IMR-90 (cell line): ENCODE results near the gene ZNF485. TPM values are rescaled to one million over a fixed set of nuclear protein-coding genes. Genes with fewer than 3 reads are reported as not detected.
A peak's percentile ranks its signal among the peaks of the same experiment; 100 is the strongest.

ENCODE experiments used
- ATAC-seq: fragments of 200-7000 bp; cut with Tn5 transposase; 2 replicates; pipeline ENCODE4 v1.9.1; 2020; ENCODE audit warnings: low read depth, mild to moderate bottlenecking, moderate library complexity
- BruUV-seq: library from RNA; stranded (reverse); fragments of 400-500 nt; replicated peaks from 2 replicates; lab custom pipeline; 2021; lab: Mats Ljungman, UMichigan
- CTCF ChIA-PET: fragments of 300-600 bp; formaldehyde crosslinking; extraction: SDS; loops from one replicate; lab custom pipeline; 2021; ENCODE audit warnings: antibody characterized with exemption; lab: Yijun Ruan, JAX
- POLR2A ChIA-PET: fragments of 300-600 bp; sonication (Branson Sonifier 250); formaldehyde crosslinking; loops from one replicate; lab custom pipeline; 2022; ENCODE audit warnings: antibody characterized with exemption; ENCODE audit not compliant: unreplicated experiment; lab: Charles Lee
- DNase-seq: peaks from one replicate; pipeline ENCODE4 v3.0.0; 2013
- H2AFZ ChIP-seq: replicated peaks from 2 replicates; pipeline ENCODE3; 2013; ENCODE audit warnings: low read length, mild to moderate bottlenecking; ENCODE audit not compliant: poor library complexity
- H2AK5ac ChIP-seq: 2 replicates; pipeline ENCODE4 v1.6.1; 2013; ENCODE audit warnings: low read depth, low read length, inconsistent platforms
- H2AK9ac ChIP-seq: replicated peaks from 2 replicates; pipeline ENCODE3; 2013; ENCODE audit warnings: mild to moderate bottlenecking, low read depth, low read length, moderate library complexity; ENCODE audit not compliant: poor library complexity
- H2BK120ac ChIP-seq: 2 replicates; pipeline ENCODE4 v1.6.1; 2013; ENCODE audit warnings: low read depth, low read length, inconsistent platforms
- H2BK15ac ChIP-seq: 3 replicates; pipeline ENCODE4 v1.6.1; 2013; ENCODE audit warnings: low read depth, low read length, inconsistent platforms
- H2BK20ac ChIP-seq: 2 replicates; pipeline ENCODE4 v1.6.1; 2013; ENCODE audit warnings: low read depth, mild to moderate bottlenecking, inconsistent platforms, low read length, moderate library complexity
- H2BK5ac ChIP-seq: 2 replicates; pipeline ENCODE4 v1.6.1; 2013; ENCODE audit warnings: mild to moderate bottlenecking, low read depth, low read length, inconsistent platforms; ENCODE audit not compliant: poor library complexity, severe bottlenecking
- H3K14ac ChIP-seq: replicated peaks from 2 replicates; pipeline ENCODE4 v1.6.1; 2013; ENCODE audit warnings: low read depth, low read length, inconsistent platforms
- H3K18ac ChIP-seq: 2 replicates; pipeline ENCODE4 v1.6.1; 2013; ENCODE audit warnings: low read depth, low read length, control low read depth
- H3K23ac ChIP-seq: 2 replicates; pipeline ENCODE4 v1.6.1; 2013; ENCODE audit warnings: low read depth, low read length, inconsistent platforms
- H3K27ac ChIP-seq: 2 replicates; pipeline ENCODE4 v1.5.1; 2013; ENCODE audit warnings: mild to moderate bottlenecking, control low read depth, low read length; ENCODE audit not compliant: insufficient read depth
- H3K27me3 ChIP-seq: 2 replicates; pipeline ENCODE4 v1.6.1; 2013; ENCODE audit warnings: low read length; ENCODE audit not compliant: control insufficient read depth, insufficient read depth
- H3K36me3 ChIP-seq: 2 replicates; pipeline ENCODE4 v1.6.1; 2013; ENCODE audit warnings: low read length, mixed read lengths; ENCODE audit not compliant: control insufficient read depth, insufficient read depth
- H3K4ac ChIP-seq: 2 replicates; pipeline ENCODE4 v1.6.1; 2013; ENCODE audit warnings: low read depth, low read length, inconsistent platforms
- H3K4me1 ChIP-seq: 2 replicates; pipeline ENCODE4 v1.6.1; 2013; ENCODE audit warnings: low read length, mixed read lengths; ENCODE audit not compliant: control insufficient read depth, insufficient read depth
- H3K4me2 ChIP-seq: 2 replicates; pipeline ENCODE4 v1.6.1; 2013; ENCODE audit warnings: low read depth, mild to moderate bottlenecking, control low read depth, low read length, moderate library complexity
- H3K4me3 ChIP-seq: 2 replicates; pipeline ENCODE4 v1.5.1; 2013; ENCODE audit warnings: low read depth, mild to moderate bottlenecking, control low read depth, low read length, moderate library complexity; ENCODE audit not compliant: insufficient read depth
- H3K56ac ChIP-seq: 2 replicates; pipeline ENCODE4 v1.6.1; 2013; ENCODE audit warnings: low read length, inconsistent platforms; ENCODE audit not compliant: insufficient read depth; ENCODE audit errors: extremely low read depth
- H3K79me1 ChIP-seq, 2 experiments: 2 replicates each; pipeline ENCODE4 v1.6.1; 2013; ENCODE audit warnings: low read length in 2 of 2, inconsistent platforms in 1 of 2, low read depth in 1 of 2
- H3K9ac ChIP-seq: 2 replicates; pipeline ENCODE4 v1.6.1; 2013; ENCODE audit warnings: low read depth, low read length, control low read depth
- H3K9me1 ChIP-seq: 2 replicates; pipeline ENCODE4 v1.6.1; 2013; ENCODE audit warnings: low read length, inconsistent platforms; ENCODE audit not compliant: insufficient read depth
- H3K9me3 ChIP-seq: 2 replicates; pipeline ENCODE4 v1.6.1; 2013; ENCODE audit warnings: low read length; ENCODE audit not compliant: control insufficient read depth, insufficient read depth
- H4K20me1 ChIP-seq: 2 replicates; pipeline ENCODE4 v1.6.1; 2013; ENCODE audit warnings: low read length, inconsistent platforms; ENCODE audit not compliant: insufficient read depth
- H4K5ac ChIP-seq: 2 replicates; pipeline ENCODE4 v1.6.1; 2013; ENCODE audit warnings: mild to moderate bottlenecking, low read depth, low read length, control low read depth
- H4K8ac ChIP-seq, 2 experiments: 2 replicates each; pipeline ENCODE4 v1.6.1; 2013; ENCODE audit warnings: low read depth in 2 of 2, low read length in 2 of 2, control low read depth in 1 of 2, inconsistent platforms in 1 of 2
- H4K91ac ChIP-seq: 2 replicates; pipeline ENCODE4 v1.6.1; 2013; ENCODE audit warnings: low read depth, low read length, inconsistent platforms; ENCODE audit not compliant: insufficient read depth
- CEBPB ChIP-seq: IDR thresholded peaks from 2 replicates; pipeline ENCODE4 v1.6.1; 2012; ENCODE audit warnings: low read depth, low read length, improper control_type of control experiment
- ELK1 ChIP-seq: fragments of 150-350 bp; IDR thresholded peaks from 2 replicates; pipeline ENCODE4 v1.6.1; 2016; ENCODE audit warnings: low read depth, mild to moderate bottlenecking, low read length, moderate library complexity, borderline replicate concordance
- MAFK ChIP-seq: IDR thresholded peaks from 2 replicates; pipeline ENCODE4 v1.6.1; 2012; ENCODE audit warnings: low read depth, low read length, improper control_type of control experiment
- MXI1 ChIP-seq: IDR thresholded peaks from 2 replicates; pipeline ENCODE4 v1.6.1; 2012; ENCODE audit warnings: low read depth, mild to moderate bottlenecking, low read length, moderate library complexity, borderline replicate concordance
- SMC3 ChIP-seq: fragments of 150-350 bp; IDR thresholded peaks from 2 replicates; pipeline ENCODE4 v1.6.1; 2016; ENCODE audit warnings: low read depth, mild to moderate bottlenecking, antibody characterized with exemption, low read length, moderate library complexity
- WGBS, 2 experiments: methylation state at CpG; one replicate each; pipeline versions ENCODE4 v1.1.5 to v1.1.7; 2013; ENCODE audit warnings: missing lambda C conversion rate in 2 of 2; ENCODE audit not compliant: insufficient read length in 1 of 2; ENCODE audit errors: extremely low coverage in 2 of 2; 5-methylcytosine and 5-hydroxymethylcytosine counted together
- dilution Hi-C: fragments of 300-500 bp; cut with HindIII; formaldehyde crosslinking; loops from one replicate; pipeline ENCODE4 v1.14.3; 2018; ENCODE audit warnings: low sequenced_read_pairs; ENCODE audit not compliant: unreplicated experiment
- in situ Hi-C: fragments of 300-500 bp; cut with MboI; formaldehyde crosslinking; loops from 3 replicates; pipeline ENCODE4 v1.14.3; 2019; ENCODE audit warnings: low sequenced_read_pairs, inconsistent platforms, mixed read lengths
- intact Hi-C: fragments of 100-400 bp; cut with micrococcal nuclease; formaldehyde crosslinking; loops from 2 replicates; pipeline ENCODE4 v1.10.0; 2022
- polyA plus RNA-seq, 3 experiments: library from polyadenylated mRNA; depleted of rRNA; stranded (reverse); fragments of >200 nt; gene quantifications; 2 replicates each; pipeline ENCODE4 v1.2.3, GENCODE V29; 2012; ENCODE audit warnings: low replicate concordance in 1 of 3
- total RNA-seq: library from RNA; depleted of rRNA; stranded (reverse); fragments of >200 nt; gene quantifications from 2 replicates; pipeline ENCODE4 v1.2.3, GENCODE V29; 2012
- TF ChIP-seq, protein P1 (sequence below): fragments of 150-350 bp; IDR thresholded peaks from 2 replicates; pipeline ENCODE4 v1.6.1; 2017; ENCODE audit warnings: mild to moderate bottlenecking, antibody characterized with exemption, low read length, low read depth

The ZNF485 gene
- total and polyA plus RNA-seq, 2 of the 4 experiments (the other 2 are of a cell fraction), result 1.0 to 2.2 TPM

DNA sequence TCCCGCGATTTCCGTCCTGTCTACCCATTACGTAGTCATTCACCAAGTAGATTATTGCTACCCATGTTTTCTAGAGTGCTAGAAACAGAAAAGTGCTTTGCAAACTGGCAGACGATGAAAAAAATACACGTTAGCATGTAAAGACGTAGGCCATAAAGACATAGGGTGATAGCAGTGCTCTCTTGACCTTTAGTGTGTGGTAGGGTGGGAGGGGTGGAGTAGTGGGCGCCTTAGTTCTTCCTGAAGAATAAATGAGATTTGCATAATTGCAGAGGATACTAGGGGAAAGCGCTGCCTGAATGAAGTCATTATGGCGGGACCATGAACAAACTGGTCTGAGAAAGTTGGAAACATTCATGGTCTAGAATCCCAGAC lies 948 bp downstream of the ZNF485 start:
- Histone ChIP-seq H2AK5ac (no peak overlapping the region), H3K14ac (0 out of 2 replicates have a peak overlapping the region, but pooled peaks have one; percentile 40), H3K9ac (no peak overlapping the region), H2BK15ac (no peak overlapping the region), H2BK120ac (no peak overlapping the region), H2AFZ (peak overlapping the region; percentile 99), H3K56ac (no peak overlapping the region), H3K4me1 (peaks cover 2% of the 10 kb centered on the region; the same call in 1 of the 2 replicates), H3K9me1 (peaks cover 3% of the 10 kb centered on the region), H3K4me2 (peak overlapping the region; percentile 81), H3K23ac (no peak overlapping the region), H4K20me1 (no peaks in the 10 kb centered on the region), H3K36me3 (peaks cover 1% of the 10 kb centered on the region; the same call in 1 of the 2 replicates), H4K8ac (peak overlapping the region; percentile 52 to 86; a peak in 3 of 4 replicates), H3K4me3 (no peak overlapping the region), H2BK20ac (no peak overlapping the region), H2AK9ac (peak overlapping the region; percentile 71), H3K9me3 (no peaks in the 10 kb centered on the region), H3K18ac (no peak overlapping the region), H3K79me1 (0 out of 4 replicates have a peak, but pooled peaks cover 0 to 3% of the 10 kb centered on the region in 2 experiments), H2BK5ac (no peak overlapping the region), H3K4ac (no peak overlapping the region), H3K27me3 (0 out of 2 replicates have a peak, but pooled peaks cover 3% of the 10 kb centered on the region), H3K27ac (no peak overlapping the region), H4K91ac (no peak overlapping the region), H4K5ac (no peak overlapping the region)
- intact Hi-C loops (no loop called here), in situ Hi-C loops (no loop called here), dilution Hi-C loops (no loop called here)
- no TSS peak for BruUV-seq
- DNase-seq (no peak), ATAC-seq (no peak)
- ChIA-PET POLR2A (no interaction called here), CTCF (no interaction called here)
- TF ChIP-seq SMC3 (no peak), CEBPB (no peak), ELK1 (no peak), MAFK (no peak), MXI1 (no peak)
- TF ChIP-seq, protein P1, sequence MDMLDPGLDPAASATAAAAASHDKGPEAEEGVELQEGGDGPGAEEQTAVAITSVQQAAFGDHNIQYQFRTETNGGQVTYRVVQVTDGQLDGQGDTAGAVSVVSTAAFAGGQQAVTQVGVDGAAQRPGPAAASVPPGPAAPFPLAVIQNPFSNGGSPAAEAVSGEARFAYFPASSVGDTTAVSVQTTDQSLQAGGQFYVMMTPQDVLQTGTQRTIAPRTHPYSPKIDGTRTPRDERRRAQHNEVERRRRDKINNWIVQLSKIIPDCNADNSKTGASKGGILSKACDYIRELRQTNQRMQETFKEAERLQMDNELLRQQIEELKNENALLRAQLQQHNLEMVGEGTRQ, result no peak
- 91% methylated on average over 8 of the region's 10 CpGs; no CpG with 5 or more reads in 1 of the 2 experiments for WGBS, 2 experiments
